HTR-8/SVneo (cell line): ENCODE results near the gene CAPN6.

ENCODE experiments used
- DNase-seq: peaks from one replicate; pipeline ENCODE4 v3.0.0; 2011; ENCODE audit warnings: low spot score, mixed read lengths; ENCODE audit not compliant: insufficient read length
- FAIRE-seq: peaks from 2 replicates; lab custom pipeline; 2011; peaks lifted over from hg19 to GRCh38; lab: Jason Lieb, UNC

The CAPN6 gene

GRCh38 chrX:111216293-111216801, 53.9 kb downstream of the CAPN6 start:
- no peak for FAIRE-seq

DNA sequence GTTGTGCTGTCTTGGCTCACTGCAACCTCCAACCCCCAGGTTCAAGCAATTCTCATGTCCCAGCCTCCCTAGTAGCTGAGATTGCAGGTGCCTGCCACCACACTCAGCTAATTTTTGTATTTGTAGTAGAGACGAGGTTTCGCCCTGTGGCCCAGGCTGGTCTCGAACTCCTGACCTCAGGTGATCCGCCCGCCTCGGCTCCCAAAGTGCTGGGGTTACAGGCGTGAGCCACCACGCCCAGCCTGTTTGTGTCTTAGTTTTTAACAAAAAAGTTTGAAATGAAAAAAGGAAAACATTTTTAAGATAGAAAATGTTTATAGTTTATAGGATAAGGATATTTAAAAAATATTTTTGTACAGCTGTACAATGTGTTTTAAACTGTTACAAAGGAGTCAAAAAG, 62.4 kb downstream of the CAPN6 start:
- no peak for DNase-seq

More at GRCh38 chrX:111216293-111216801, 53.9 kb downstream of the CAPN6 start:
- no peak for DNase-seq

DNA sequence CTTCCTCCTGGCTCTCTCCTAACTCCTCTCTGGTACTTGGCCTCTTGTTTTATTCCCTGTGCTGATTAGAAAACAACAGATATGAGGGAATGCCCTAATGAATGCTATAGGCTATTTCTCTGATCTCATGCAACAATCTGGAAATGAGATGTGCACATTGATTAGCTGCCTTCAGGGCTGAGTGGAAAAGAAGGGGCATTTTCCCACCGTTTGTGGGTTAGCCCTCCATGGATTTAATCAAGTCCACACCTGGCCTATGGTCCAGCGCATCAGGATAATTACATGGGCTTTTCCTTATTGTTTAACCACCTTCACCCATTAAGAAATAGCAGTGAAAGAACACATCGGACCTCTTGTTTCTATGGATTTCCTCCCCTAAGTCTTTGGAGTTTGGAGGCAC, 70.0 kb downstream of the CAPN6 start:
- DNase-seq (no peak), FAIRE-seq (no peak)

More for the DNA sequence above, 62.4 kb downstream of the CAPN6 start:
- FAIRE-seq, result no peak

GRCh38 chrX:111199505-111199904, 70.8 kb downstream of the CAPN6 start:
- DNase-seq, result no peak
- FAIRE-seq, result no peak
